GM19467 (cell line): ENCODE results near the gene NAB2.
"Not testable (repeated sequence)": the region's sequence is repeated elsewhere in the genome, so short reads cannot be mapped to it uniquely, and the experiment has no call there.

Source experiments
- ATAC-seq: cut with Tn5 transposase; IDR thresholded peaks from one replicate; pipeline ENCODE4 v1.9.1; 2021; ENCODE audit warnings: mild to moderate bottlenecking, moderate library complexity; ENCODE audit not compliant: unreplicated experiment

Gene NAB2

DNA sequence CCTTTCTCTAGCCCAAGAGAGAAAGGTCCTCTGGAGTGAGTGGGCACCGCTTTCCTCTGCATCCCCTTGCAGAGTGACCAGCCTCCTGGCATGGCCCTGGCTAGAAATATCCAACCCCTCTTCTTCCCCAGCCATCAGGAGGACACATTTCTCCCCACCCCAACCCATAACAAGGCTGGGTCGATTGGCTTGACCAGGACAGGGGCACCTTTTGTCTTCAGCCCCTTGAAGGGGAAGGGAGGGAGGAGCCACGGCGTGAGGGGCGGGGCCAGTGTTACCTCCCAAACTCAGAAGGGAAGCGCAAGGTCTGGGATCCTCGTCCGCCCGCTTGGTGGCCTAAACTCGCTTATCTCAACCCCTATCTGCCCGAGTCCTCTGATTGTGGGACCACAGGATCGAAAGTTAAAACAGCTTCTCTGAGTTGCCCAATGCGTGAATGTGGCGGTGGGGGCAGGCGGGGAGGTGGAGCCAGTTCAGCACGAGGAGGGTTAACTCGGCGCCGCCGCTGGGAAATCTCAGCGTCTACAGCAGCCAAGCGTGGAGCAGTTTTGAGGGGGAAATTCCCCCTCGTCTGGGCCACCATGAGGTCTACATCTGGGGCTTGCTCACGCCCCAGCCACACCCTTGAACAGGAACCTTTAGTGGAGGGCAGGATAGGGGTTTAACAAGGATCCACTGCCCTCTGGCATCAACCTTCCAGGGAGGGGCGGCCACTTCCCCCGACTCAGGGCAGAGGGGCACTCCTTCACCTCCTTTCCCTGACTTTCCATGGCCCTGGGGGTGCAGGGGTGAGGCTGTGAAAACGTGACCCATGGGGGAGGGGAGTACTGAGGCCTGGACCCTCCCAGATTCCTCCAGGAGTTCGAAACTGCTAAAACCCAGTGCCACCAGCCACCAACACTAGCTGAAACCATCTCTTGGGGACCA, 21.5 kb downstream of the NAB2 start:
- peak; percentile 37 for ATAC-seq

DNA sequence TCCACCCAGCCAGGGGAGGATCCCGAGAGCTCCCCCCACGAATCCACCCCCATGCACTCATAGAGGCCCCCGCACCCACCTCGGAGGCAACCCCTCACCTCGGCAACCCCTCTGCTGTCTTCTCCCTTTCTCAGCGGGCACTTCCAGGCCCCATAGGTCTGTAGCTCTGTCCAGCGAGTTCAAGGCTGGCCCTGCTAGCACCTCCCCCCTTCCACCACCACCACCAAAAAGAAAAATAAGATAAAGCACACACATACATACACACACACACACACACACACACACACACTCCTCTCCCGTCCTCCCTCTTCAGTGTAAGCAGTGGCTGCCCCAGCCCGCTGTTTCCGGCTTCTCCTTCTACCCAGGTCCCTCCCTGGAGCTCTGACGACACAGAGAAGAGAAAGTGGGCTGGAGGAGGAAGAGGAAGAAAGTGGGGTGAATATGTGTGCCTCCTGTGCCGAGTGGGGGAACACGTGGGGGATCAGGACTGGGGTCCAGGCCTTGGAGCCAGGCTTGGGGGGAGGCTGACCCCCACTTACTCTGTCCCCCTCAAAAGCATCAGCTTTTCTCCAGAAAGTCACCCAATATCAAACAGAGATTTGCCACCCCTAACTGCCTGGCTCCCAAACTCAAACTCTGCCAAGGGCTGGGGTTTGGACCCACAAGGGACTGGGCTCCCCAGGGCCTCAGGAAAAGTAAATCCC, 22.3 kb downstream of the NAB2 start, which contains the start of gene STAT6:
TSS of gene STAT6 (minus strand) at position 332 of the 704 bp plus-strand sequence. CDS start 3,084 bp downstream, outside the sequence.
- peak; percentile 44 for ATAC-seq

DNA sequence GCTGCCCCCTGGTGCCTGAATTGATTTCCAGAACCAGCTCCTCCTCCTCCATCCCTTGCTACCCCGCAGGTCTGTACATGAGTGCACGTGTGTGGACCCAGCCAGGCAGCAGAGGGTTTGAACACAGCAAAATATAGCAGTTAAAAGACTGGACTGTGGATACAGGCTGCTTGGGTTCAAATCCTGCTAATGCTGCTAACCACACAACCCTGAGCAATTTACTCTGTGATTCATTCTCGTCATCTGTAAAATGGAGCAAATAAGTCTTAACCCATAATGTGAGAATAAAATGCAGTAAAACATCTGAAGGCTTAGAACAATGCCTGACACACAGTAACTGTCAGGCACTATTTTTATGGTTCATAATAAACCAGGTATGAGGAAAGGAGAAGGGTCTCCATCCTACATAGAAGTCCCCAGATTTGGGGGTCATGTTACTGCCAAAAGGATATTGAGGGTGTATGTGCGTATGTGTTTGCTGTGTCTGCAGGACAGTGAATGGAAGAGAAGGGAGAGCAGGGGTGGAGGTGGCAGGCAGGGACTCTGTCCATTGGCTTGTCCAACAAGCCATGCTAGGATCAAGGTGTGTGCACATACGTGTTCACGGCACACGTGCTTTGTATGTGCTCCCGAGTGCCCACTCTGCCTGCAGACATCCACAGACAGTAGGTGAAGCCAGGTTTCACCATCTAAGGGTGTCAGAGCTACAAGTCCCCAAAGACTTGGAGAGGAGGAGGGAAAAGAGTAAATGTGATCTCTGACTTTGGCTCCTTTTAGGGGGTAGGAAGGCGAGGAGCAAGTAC, 23.8 kb downstream of the NAB2 start:
- no peak for ATAC-seq

DNA sequence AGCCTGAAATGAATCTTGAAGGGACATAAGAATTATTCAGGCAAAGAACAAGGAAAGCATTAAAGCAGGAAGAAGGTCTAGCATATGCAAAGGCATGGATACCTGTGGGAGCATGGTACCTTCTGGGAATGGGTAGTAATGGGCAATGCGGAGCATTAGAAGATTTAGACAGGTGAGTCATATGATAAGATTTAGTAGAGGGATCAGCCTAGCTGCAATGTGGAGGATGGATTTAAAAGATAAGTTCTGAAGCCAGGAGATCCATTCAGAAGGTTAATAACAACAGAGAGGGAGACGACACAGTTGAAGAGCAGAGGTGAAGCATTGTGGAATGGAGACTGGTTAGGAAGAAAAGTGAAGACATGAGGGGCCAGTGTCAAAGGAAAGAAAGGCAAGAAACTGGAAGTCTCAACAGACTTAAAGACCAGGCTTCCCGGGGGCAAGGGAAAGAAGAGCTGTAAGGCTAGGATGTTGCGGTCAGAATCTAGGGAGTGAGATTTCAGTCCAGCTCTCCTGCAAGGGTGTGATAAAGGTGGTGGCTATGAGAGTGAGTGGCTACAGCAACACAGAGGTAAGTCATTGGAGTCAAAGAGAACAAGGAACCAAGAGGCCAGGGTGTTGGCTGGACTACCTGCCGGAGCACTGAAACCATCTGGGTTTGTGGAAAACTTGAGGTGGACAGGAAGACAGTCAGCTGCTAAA, 27.8 kb downstream of the NAB2 start:
- no peak for ATAC-seq

DNA sequence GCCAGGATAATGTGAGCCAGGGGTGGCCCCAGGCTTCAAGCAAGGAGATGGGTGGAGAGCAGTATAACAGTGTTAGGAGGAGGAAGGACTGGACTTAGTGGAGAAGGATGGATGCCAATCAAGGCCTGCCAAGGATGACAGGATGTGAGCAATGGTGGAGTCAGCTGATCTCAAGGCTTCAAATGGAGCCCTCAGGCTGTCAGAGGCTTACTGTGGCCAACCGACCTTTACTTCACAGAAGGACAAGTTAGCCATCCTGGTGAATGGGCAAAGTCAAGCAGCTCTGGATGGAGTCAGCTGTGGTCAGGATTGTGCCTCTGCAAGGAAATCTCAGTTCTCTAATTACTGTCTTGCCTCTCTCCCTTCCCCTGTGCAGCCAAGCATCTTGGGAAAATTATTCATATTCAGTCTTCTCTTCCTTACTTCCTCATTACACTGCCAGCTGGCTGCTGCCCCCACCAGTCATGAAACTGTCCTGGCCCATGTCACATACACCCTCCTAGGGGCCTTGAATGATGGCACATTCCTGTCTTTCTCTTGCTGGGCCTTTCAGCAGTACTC, 29.9 kb downstream of the NAB2 start:
- ATAC-seq, result no peak

DNA sequence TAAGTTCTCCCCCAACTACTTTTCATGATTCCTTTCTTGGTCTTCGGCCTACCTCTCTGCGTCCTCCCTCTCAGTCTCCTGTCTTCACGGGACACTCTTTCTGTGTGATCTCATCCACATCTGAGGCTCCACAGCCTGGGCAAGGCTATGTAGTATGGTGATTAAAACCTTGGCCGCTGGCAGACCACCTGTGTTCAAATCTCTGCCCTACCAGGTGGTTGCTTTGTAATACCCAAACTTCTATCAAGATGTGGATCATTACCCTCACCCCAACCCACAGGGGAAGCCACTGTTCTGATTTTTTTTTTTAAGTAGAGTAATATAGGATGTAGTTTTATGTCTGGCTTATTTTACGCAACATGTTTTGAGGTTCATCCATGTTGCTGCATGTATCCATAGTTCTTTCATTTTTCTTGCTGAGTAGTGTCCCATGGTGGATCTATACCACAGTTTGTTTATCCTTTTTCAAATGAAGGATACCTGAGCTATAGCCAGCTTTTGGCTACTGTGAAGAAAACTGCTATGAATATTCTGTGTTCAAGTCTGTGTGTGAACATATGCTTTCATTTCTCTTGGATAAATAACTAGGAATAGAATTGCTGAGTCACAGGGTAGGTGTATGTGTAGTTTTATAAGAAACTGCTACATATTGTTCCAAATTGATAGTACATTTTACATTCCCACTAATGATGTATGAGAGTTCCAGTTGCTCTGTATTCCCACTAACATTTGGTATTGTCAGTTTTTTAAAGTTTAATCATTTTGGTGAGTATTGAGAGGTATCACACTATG, 30.6 kb downstream of the NAB2 start:
- no peak for ATAC-seq

DNA sequence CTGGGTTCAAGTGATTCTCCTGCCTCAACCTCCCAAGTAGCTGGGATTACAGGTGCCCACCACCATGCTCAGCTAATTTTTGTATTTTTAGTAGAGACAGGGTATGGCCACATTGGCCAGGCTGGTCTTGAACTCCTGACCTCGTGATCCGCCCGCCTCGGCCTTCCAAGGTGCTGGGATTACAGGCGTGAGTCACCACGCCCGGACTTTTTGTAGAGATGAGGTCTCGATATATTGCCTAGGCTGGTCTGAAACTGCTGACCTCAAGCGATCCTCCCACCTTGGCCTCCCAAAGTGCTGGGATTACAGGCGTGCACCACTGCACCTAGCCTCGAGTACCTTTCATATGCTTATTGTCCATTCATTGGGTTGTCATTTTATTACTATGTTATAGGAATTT, 31.8 kb downstream of the NAB2 start:
- not testable (repeated sequence) for ATAC-seq

DNA sequence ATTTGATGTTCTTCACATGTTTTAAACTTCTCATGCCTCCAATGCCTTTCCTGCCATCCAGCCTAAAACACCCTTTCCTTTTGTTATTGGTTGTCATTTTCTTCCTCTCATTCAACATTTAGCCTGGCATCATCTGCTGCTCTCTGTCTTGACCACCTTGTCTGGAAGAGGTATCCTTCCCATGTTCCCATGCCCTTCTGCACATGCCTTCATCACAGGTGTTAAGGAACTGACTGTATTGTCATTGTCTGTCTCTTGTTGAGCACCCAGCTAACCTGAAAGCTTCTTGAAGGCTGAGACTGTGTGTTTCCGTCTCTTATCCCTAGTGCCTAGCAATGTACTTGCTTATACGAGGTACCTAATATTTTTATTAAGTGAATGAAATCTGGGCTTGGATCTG, 34.9 kb downstream of the NAB2 start:
- no peak for ATAC-seq

DNA sequence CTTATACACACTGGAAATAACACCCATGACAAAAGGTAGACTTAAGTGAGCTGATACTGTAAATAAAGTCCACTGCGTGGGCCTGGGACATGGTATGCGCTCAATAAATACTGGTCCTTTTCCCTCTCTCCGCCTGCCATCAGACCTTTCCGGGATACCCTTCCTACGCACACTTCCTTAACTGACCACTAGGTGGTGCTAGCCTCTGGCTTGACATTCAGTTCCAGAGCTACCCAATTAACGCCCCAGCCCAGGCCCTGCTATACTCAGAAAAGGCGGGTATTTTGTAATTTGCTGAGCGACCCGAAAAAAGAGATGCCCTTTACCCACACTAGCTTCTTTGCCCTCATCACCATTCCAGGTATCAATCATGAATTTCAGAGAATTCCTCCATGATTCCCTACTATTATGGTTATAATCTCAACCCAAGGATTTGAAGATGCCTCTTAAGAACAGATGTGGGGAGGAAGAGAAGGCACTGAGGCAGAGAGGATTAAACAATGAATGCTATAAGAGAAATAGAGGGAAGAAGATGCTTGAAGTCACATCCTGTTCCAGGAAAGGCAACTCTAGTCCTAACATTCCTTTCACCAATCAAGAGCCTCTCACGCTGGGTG, 35.5 kb downstream of the NAB2 start:
- peak; percentile 55 for ATAC-seq

DNA sequence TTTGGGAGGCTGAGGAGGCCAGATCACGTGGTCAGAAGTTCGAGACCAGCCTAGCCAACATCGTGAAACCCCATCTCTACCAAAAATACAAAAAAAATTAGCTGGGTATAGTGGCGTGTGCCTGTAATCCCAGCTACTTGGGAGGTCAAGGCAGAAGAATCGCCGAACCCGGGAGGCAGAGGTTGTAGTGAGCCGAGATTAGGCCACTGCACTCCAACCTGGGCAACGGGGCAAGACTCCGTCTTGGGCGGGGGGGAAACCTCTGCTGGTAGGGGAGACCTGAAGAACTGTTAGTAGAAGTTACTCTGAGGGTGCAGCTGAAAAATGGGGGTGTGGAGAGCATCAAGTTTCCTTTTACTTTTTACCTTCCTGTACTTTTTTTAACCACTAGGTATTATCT, 37.1 kb downstream of the NAB2 start:
- no peak for ATAC-seq

DNA sequence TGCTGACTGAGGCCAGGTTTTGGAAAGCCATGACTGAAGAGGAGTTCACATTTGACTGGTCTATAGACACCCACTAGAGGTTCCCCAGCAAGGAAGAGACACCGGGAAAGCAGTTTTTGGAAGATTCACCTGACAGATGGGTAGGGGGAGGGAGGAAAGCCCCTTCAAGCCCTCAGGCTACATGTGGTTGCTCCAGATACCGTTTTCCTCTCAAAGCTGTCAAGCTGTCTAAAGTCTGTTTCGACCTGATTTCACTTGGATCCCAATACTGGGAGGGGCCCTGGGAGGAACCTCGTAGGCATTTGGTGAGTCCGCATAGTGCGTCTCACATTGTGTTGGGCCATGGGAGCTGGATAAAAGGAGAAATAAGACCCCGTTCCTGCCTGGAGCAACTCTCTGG, 37.6 kb downstream of the NAB2 start:
- ATAC-seq, result no peak

DNA sequence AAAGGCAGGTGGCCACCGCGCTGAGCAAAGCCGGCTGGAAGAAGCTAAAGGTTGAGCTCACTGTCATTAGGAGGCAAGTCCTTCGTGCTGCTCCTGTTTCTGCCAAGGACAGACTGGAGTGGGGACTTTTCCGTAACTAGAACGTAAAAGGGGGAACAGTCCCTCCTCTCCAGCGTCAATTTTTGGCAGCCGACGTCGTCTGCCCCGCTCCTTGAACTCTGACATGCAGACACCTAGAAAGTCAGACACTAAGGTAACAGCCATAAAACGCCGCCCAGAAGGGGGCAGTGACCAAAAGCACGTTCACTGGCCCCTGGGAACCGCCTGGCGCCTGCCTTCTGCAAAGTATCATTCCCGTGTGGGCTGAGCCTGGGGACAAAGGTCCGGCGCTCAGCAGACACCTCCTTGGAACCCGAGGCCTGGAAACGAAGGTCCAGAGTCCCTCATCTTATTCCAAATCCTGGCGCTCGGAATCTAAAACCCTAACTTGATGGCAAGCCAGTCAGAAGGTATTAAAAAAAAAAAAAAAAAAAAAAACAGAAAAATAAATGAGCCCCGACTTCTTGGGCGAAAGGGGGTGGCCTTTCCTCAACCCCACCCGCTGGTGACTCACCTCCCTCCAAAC, 38.3 kb downstream of the NAB2 start:
- ATAC-seq, result no peak

DNA sequence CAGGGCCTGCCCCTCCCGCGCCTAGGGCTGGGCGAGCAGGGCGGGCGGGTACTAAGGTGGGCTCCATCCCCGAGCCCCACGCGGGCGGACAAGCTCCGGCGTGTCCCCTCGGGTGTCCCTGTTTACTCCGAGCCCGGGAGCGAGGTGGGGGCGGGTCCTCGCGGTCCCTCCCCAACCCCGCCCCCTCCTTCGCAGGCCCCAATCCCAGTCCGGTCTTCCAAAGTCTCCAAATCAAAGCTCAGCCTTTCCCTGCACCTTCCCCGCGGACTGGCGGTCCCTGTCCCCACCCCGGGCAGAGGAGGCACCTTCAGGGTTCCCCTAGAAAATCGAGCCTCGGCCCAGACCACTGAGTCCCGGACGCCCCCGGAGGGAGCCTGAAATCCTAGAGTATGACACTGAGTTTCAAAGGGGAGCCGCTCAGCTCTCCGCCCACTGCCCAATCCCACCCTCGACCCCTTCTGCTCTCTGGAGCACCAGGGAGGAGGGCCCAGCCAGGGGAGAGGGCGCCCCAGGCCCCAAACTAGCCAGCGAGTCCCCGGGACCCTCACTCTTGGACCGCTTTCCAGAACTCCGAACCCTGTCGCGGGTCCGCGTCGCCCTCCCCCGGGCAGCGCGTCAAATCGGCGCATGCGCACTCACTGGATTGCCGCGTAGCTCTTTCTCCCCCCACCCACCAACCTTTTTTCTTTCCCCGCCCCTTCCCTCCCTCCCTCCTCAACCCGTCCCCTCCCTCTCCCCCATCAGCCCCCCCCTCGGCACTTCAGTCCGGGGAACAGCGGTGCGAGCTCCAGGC, 39.0 kb downstream of the NAB2 start, which contains the start of gene LRP1:
TSS of gene LRP1 (plus strand) at position 758 of the 793 bp plus-strand sequence. CDS start 482 bp downstream, outside the sequence.
- no peak for ATAC-seq

DNA sequence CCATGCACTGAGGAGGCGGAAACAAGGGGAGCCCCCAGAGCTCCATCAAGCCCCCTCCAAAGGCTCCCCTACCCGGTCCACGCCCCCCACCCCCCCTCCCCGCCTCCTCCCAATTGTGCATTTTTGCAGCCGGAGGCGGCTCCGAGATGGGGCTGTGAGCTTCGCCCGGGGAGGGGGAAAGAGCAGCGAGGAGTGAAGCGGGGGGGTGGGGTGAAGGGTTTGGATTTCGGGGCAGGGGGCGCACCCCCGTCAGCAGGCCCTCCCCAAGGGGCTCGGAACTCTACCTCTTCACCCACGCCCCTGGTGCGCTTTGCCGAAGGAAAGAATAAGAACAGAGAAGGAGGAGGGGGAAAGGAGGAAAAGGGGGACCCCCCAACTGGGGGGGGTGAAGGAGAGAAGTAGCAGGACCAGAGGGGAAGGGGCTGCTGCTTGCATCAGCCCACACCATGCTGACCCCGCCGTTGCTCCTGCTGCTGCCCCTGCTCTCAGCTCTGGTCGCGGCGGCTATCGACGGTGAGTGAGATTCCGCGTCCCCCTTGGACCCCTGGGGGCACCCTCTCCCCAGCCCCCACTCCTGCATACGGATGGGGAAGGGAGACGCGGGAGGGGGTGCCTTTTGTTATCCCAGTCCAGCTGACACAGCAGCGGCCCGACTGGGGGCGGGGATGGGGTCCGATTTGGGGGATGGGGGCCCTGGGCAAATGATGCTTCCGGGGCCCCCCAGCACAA, 39.8 kb downstream of the NAB2 start:
- ATAC-seq, result no peak

DNA sequence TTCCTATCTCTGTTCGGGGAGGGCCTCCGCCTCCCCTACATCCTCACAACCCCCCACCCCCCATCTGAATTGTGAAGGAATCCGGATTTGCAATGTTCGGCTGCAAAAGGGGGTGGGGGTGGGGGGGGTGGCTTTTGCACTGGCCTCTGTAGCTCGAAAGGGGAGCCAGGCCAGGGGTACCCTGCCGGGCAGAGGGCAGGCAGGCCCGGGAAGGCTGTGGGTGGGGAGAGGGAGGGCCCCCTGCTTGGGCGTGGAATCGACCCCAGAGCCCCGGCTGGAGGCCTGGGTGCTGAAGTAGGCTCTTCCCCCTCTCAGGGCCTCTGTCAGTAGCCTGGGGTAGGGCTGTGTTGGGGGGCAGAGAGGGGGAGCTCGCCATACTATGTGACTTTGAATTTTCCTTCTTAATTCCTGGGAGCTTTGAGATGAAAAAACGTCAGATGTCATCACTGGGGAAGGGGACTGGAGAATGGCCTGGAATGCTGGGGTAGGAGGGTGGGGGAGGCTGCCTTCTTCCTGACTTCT, 40.5 kb downstream of the NAB2 start:
- no peak for ATAC-seq

DNA sequence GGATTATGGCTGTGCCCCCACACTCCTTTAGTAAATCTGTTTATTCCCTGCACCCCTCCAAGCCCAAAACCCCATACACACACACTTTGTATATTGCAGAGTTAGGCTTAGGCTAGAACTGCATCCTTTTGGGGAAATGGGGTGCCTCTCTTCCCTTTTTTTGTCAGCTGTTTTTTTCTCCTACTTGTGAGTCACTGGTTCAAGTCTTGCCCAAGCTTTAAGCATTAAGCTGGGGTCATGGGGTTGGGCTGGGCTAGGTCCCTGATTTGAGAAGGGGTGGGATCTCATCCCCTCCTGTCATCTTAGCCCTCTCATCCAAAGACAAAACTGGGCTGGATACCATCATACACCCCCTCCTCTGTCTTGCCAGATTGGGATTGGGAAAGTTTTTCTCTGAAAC, 41.0 kb downstream of the NAB2 start:
- ATAC-seq, result no peak

DNA sequence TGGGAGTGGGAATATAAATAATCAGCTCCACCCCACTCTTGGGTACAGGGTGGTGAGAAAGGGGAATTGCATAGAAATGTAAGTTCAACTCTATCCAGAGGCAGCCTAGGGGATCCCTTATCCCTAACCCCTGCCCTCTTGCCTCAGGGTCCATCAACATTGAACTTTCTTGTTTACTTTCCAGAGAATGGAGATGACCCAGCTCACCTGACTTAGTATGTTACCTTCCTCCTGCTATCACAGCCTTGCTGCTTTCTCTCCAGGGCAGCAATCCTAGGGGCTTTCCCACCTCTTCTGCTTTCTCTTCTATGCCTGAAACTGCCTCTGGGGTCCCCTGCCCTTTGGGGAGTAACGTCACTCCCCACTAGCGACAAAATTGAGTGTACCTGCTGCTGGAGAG, 42.0 kb downstream of the NAB2 start:
- ATAC-seq, result no peak
